Left ventricle myocardium superior (tissue), 1 donor: ENCODE results near the gene SCAF1. TPM values are rescaled to one million over a fixed set of nuclear protein-coding genes. Genes with fewer than 3 reads are reported as not detected.

Experiments used
- ATAC-seq: fragments of 200-7000 bp; cut with Tn5 transposase; one replicate; pipeline ENCODE4 v1.9.1; 2020; ENCODE audit warnings: mild to moderate bottlenecking, moderate library complexity
- DNase-seq: peaks from one replicate; pipeline ENCODE4 v3.0.0-alpha.2; 2020
- intact Hi-C: fragments of 100-400 bp; cut with micrococcal nuclease; formaldehyde crosslinking; loops from one replicate; pipeline ENCODE4 v1.11.0; 2022
- microRNA-seq: library from miRNA; unstranded; fragments of <30 nt; microRNA quantifications from one replicate; pipeline ENCODE4 v1.2.0, GENCODE V29; 2020; ENCODE audit warnings: borderline number of aligned reads
- total RNA-seq: library from RNA; stranded (reverse); fragmentation: NEBNext Ultra II Directional; extraction: Animal tissue kit (Norgen Biotek cat#: 25700); gene quantifications from one replicate; pipeline ENCODE4 v1.2.1, GENCODE V29; 2021
- donor health status: DM: no; HTN: yes; CAD: no; lungs with severe emphysema.

SCAF1 gene
- total RNA-seq, 1 donor from 2014 or later: 44.9 TPM

- ATAC-seq (no peak), DNase-seq (no peak)
- intact Hi-C loops: no loop called here
Observed at GRCh38 chr19:49692147-49692506, 50.1 kb downstream of the SCAF1 start.

- intact Hi-C loops: no loop called here
- ATAC-seq (no peak), DNase-seq (no peak)
Observed at GRCh38 chr19:49696115-49696514, 54.1 kb downstream of the SCAF1 start.

GRCh38 chr19:49696865-49697264, 54.9 kb downstream of the SCAF1 start:
- no peak for ATAC-seq
- DNase-seq: no peak
- intact Hi-C loops: no loop called here

GRCh38 chr19:49699364-49699763, 57.4 kb downstream of the SCAF1 start:
- no peak for DNase-seq
- no peak for ATAC-seq
- intact Hi-C loops: no loop called here

- ATAC-seq (no peak), DNase-seq (no peak)
- intact Hi-C loops: no loop called here
Observed at GRCh38 chr19:49700563-49700962, 58.6 kb downstream of the SCAF1 start.

- no peak for ATAC-seq
- DNase-seq: no peak
Observed at GRCh38 chr19:49701271-49701786, 59.3 kb downstream of the SCAF1 start.

GRCh38 chr19:49704888-49705642, 63.1 kb downstream of the SCAF1 start:
- ATAC-seq: no peak
- intact Hi-C loops: no loop called here
- DNase-seq: no peak

More at GRCh38 chr19:49701271-49701786, 59.3 kb downstream of the SCAF1 start:
- intact Hi-C loops: no loop called here

GRCh38 chr19:49705919-49706318, 63.9 kb downstream of the SCAF1 start:
- intact Hi-C loops: no loop called here

More at GRCh38 chr19:49705919-49706318, 63.9 kb downstream of the SCAF1 start:
- DNase-seq (no peak), ATAC-seq (no peak)

Small RNAs within 50 kb of the gene (microRNA-seq; reads per million reads assigned to microRNA genes)
- gene MIR5088: not detected

Other genes starting within 250 kb of the SCAF1 start
- gene PTH2, start 218.8 kb upstream of the SCAF1 start, total RNA-seq: not detected
- not detected for gene GFY, start 216.8 kb upstream of the SCAF1 start, total RNA-seq
- gene SLC17A7, start 200.7 kb upstream of the SCAF1 start, total RNA-seq: 1.4 TPM
- gene PIH1D1, start 190.4 kb upstream of the SCAF1 start, total RNA-seq: 29.6 TPM
- 11.5 TPM for gene ALDH16A1, start 189.0 kb upstream of the SCAF1 start, total RNA-seq
- gene FLT3LG, start 168.0 kb upstream of the SCAF1 start, total RNA-seq: 5.9 TPM
- gene RPL13A, start 154.6 kb upstream of the SCAF1 start, total RNA-seq: 1,289 TPM
- 1,034 TPM for gene RPS11, start 145.8 kb upstream of the SCAF1 start, total RNA-seq
- gene FCGRT, start 129.5 kb upstream of the SCAF1 start, total RNA-seq: 84.7 TPM
- gene RCN3, start 114.2 kb upstream of the SCAF1 start, total RNA-seq: 8.5 TPM
- 46.7 TPM for gene NOSIP, start 61.7 kb upstream of the SCAF1 start, total RNA-seq
- 1.3 TPM for gene PRRG2, start 60.9 kb upstream of the SCAF1 start, total RNA-seq
- gene PRR12, start 51.0 kb upstream of the SCAF1 start, total RNA-seq: 15.6 TPM
- 100 TPM for gene RRAS, start 2.1 kb upstream of the SCAF1 start, total RNA-seq
- 40.6 TPM for gene IRF3, start 23.6 kb downstream of the SCAF1 start, total RNA-seq
- 11.5 TPM for gene BCL2L12, start 23.7 kb downstream of the SCAF1 start, total RNA-seq
- 130 TPM for gene PRMT1, start 35.1 kb downstream of the SCAF1 start, total RNA-seq
- 0.87 TPM for gene ADM5, start 47.4 kb downstream of the SCAF1 start, total RNA-seq
- gene CPT1C, start 48.9 kb downstream of the SCAF1 start, total RNA-seq: 3.1 TPM
- 0.72 TPM for gene TSKS, start 121.1 kb downstream of the SCAF1 start, total RNA-seq
- 73.1 TPM for gene AP2A1, start 124.8 kb downstream of the SCAF1 start, total RNA-seq
- 19.1 TPM for gene FUZ, start 171.1 kb downstream of the SCAF1 start, total RNA-seq
- gene MED25, start 176.1 kb downstream of the SCAF1 start, total RNA-seq: 68.5 TPM
- 127 TPM for gene PTOV1, start 208.9 kb downstream of the SCAF1 start, total RNA-seq
- 39.1 TPM for gene PNKP, start 225.4 kb downstream of the SCAF1 start, total RNA-seq
- 41.2 TPM for gene AKT1S1, start 235.1 kb downstream of the SCAF1 start, total RNA-seq
- 47.7 TPM for gene TBC1D17, start 235.5 kb downstream of the SCAF1 start, total RNA-seq